CD4-positive, alpha-beta T cell treated with Interleukin-10 for 1 hour (primary cell): ENCODE data around the gene ZNF521.

Source experiments
- DNase-seq: peaks from one replicate; pipeline ENCODE4 v3.0.0-alpha.2; 2020

The ZNF521 gene

DNA sequence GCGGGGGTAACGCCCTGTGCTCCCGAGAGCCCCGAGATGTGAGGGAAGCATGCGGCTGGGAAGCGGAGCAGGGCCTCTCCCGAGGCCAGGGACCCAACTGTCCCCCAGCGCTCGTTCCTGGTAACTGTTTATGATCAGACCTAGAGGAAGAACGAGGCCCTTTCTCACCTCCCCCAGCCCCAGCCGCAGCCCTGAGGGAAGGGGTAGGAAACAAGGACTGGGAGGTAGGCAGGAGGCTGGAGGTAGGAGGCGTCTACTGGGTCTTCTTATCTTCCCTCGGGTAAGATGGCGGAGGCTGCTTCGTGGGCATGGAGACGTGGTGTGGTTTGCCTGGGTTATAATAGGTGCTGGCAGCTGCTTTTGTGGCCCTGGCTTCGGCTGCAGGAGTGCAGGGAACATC is 335.8 kb downstream of the ZNF521 start:
- no peak for DNase-seq
